Upper lobe of left lung (tissue), 4 donors: ENCODE measurements around the gene DERL3.

Source experiments
- EP300 ChIP-seq, 4 donors: sonication (generic); formaldehyde crosslinking; IDR thresholded peaks; one replicate each; pipeline ENCODE4 v1.5.1; 2017; ENCODE audit warnings: antibody characterized with exemption in 4 of 4, control low read depth in 2 of 4
- TF ChIP-seq, protein P1 (sequence below), 6 experiments: fragments of 450-650 bp in 4 of 6; fragments of 200-600 bp in 2 of 6; sonication (generic) in 2 of 6; IDR thresholded peaks; one replicate each; pipeline ENCODE4 v1.5.1; 2016 to 2019; ENCODE audit warnings: antibody characterized with exemption in 6 of 6

DNA sequence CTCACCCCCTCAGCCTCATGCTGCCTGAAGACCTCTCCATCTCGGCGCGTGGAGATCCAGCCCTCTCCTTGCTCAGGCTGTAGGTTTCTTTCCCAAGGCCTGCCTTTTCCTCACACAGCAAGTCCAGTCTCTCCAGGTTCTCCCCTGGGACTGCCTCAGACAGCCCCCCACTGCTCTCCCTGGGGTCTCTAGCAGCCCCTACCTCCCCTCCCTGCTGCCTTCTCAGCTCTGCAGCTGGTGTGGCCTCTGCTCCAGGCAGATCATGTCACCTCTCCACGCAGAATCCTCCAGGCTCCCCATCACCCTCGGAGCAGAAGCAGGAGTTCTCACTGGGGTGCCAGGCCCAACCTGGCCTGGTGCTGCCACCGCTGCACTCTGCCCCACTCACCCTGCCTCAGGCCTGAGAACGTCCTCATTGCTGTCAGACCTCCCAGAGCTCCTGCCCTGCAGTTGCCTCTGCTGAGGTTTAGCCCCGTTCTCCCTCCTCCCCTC is 36.9 kb downstream of the DERL3 start:
- TF ChIP-seq, protein P1, sequence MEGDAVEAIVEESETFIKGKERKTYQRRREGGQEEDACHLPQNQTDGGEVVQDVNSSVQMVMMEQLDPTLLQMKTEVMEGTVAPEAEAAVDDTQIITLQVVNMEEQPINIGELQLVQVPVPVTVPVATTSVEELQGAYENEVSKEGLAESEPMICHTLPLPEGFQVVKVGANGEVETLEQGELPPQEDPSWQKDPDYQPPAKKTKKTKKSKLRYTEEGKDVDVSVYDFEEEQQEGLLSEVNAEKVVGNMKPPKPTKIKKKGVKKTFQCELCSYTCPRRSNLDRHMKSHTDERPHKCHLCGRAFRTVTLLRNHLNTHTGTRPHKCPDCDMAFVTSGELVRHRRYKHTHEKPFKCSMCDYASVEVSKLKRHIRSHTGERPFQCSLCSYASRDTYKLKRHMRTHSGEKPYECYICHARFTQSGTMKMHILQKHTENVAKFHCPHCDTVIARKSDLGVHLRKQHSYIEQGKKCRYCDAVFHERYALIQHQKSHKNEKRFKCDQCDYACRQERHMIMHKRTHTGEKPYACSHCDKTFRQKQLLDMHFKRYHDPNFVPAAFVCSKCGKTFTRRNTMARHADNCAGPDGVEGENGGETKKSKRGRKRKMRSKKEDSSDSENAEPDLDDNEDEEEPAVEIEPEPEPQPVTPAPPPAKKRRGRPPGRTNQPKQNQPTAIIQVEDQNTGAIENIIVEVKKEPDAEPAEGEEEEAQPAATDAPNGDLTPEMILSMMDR (IDR thresholded peaks at IDR 0.05) = no peak
- no peak for TF ChIP-seq EP300 (IDR thresholded peaks at IDR 0.05)
